Panc1 (cell line): ENCODE data around the gene TMEM43. TPM values are rescaled to one million over a fixed set of nuclear protein-coding genes. Genes with fewer than 3 reads are reported as not detected.

Source experiments
- ATAC-seq: fragments of 200-7000 bp; cut with Tn5 transposase; 2 replicates; pipeline ENCODE4 v1.9.1; 2020; ENCODE audit warnings: mild to moderate bottlenecking, moderate library complexity
- BruUV-seq: library from RNA; stranded (reverse); fragments of 400-500 nt; replicated peaks from 2 replicates; lab custom pipeline; 2021; lab: Mats Ljungman, UMichigan
- CTCF ChIA-PET: fragments of 300-600 bp; sonication (Branson Sonifier 250); formaldehyde crosslinking; loops from one replicate; lab custom pipeline; 2022; ENCODE audit warnings: antibody characterized with exemption; lab: Charles Lee
- POLR2A ChIA-PET: fragments of 300-600 bp; sonication (Branson Sonifier 250); formaldehyde crosslinking; loops from one replicate; lab custom pipeline; 2022; ENCODE audit warnings: antibody characterized with exemption; lab: Charles Lee
- DNase-seq: peaks from one replicate; pipeline ENCODE4 v3.0.0-alpha.2; 2010; ENCODE audit warnings: low read depth, low spot score
- H3K27ac ChIP-seq: 2 replicates; pipeline ENCODE4 v1.5.1; 2011; ENCODE audit warnings: mild to moderate bottlenecking, low read length, inconsistent platforms
- H3K27me3 ChIP-seq: fragments of 200-500 bp; sonication (Bioruptor generic); 2 replicates; pipeline ENCODE4 v1.6.0; 2014; ENCODE audit warnings: low read length, inconsistent platforms; ENCODE audit not compliant: control insufficient read depth, insufficient read depth
- H3K36me3 ChIP-seq: fragments of 200-500 bp; sonication (Bioruptor generic); 2 replicates; pipeline ENCODE4 v1.5.1; 2014; ENCODE audit warnings: inconsistent platforms, mild to moderate bottlenecking, low read length, moderate library complexity; ENCODE audit not compliant: control insufficient read depth, insufficient read depth
- H3K4me1 ChIP-seq: 2 replicates; pipeline ENCODE4 v1.5.1; 2011; ENCODE audit warnings: inconsistent platforms, mild to moderate bottlenecking, low read length, moderate library complexity; ENCODE audit not compliant: control insufficient read depth, insufficient read depth
- H3K4me3 ChIP-seq, 2 experiments: 2 replicates each; pipeline ENCODE4 v1.5.1; 2011 to 2012; ENCODE audit warnings: low read depth in 2 of 2, low read length in 2 of 2, mild to moderate bottlenecking in 2 of 2, inconsistent platforms in 1 of 2, moderate library complexity in 1 of 2
- H3K9me3 ChIP-seq: fragments of 200-500 bp; sonication (Bioruptor generic); 2 replicates; pipeline ENCODE4 v1.5.1; 2014; ENCODE audit warnings: low read depth, mild to moderate bottlenecking, inconsistent platforms, low read length, moderate library complexity; ENCODE audit not compliant: control insufficient read depth, insufficient read depth
- CTCF ChIP-seq: fragments of 450-650 bp; IDR thresholded peaks from 2 replicates; pipeline ENCODE4 v1.5.1; 2017; ENCODE audit warnings: mild to moderate bottlenecking
- POLR2AphosphoS5 ChIP-seq: IDR thresholded peaks from 2 replicates; pipeline ENCODE4 v1.6.1; 2012; ENCODE audit warnings: mild to moderate bottlenecking, low read depth, low read length, moderate library complexity
- REST ChIP-seq, 2 experiments: IDR thresholded peaks; 2 replicates each; pipeline ENCODE4 v1.6.1; 2011 to 2012; ENCODE audit warnings: low read depth in 2 of 2, control low read depth in 1 of 2, low read length in 1 of 2, mild to moderate bottlenecking in 1 of 2, moderate library complexity in 1 of 2; ENCODE audit not compliant: insufficient read depth in 1 of 2
- SIN3A ChIP-seq: IDR thresholded peaks from 2 replicates; pipeline ENCODE4 v1.6.1; 2012; ENCODE audit warnings: low read depth, mild to moderate bottlenecking, low read length, moderate library complexity, borderline replicate concordance; ENCODE audit not compliant: insufficient read depth
- TCF7L2 ChIP-seq: IDR thresholded peaks from 2 replicates; pipeline ENCODE4 v1.6.1; 2011; ENCODE audit warnings: mild to moderate bottlenecking, low read depth, low read length, inconsistent platforms
- in situ Hi-C: cut with HindIII; loops from 2 replicates; pipeline ENCODE4 v1.10.0; 2016; ENCODE audit warnings: low sequenced_read_pairs, low pct_unique_long_range_greater_than_20kb
- intact Hi-C: fragments of 100-400 bp; cut with micrococcal nuclease; formaldehyde crosslinking; loops from one replicate; pipeline ENCODE4 v1.10.0; 2022; ENCODE audit not compliant: unreplicated experiment
- total RNA-seq: library from RNA; stranded (reverse); gene quantifications from one replicate; pipeline ENCODE4 v1.2.1, GENCODE V29; 2021; ENCODE audit not compliant: unreplicated experiment

The TMEM43 gene
- total RNA-seq, 1 experiment from 2014 or later = 51.2 TPM

GRCh38 chr3:14138878-14139655 lies 14.2 kb downstream of the TMEM43 start:
- Histone ChIP-seq H3K4me3 (no peak overlapping the region), H3K27ac (no peak overlapping the region), H3K36me3 (no peaks in the 10 kb centered on the region; the same call in 1 of the 2 replicates), H3K27me3 (no peaks in the 10 kb centered on the region), H3K4me1 (peaks cover 11% of the 10 kb centered on the region), H3K9me3 (no peaks in the 10 kb centered on the region)
- intact Hi-C loops (no loop called here), in situ Hi-C loops (no loop called here)
- ATAC-seq = no peak
- CTCF ChIA-PET = no interaction called here
- BruUV-seq = no TSS peak
- DNase-seq = no peak
- no peak for TF ChIP-seq TCF7L2
- no peak for TF ChIP-seq CTCF
- no peak for TF ChIP-seq SIN3A
- no peak for TF ChIP-seq REST (IDR thresholded peaks at IDR 0.05; ENCODE audit: insufficient read depth in 1 of 2, low read depth in 2 of 2, low read length in 1 of 2)
- no peak for TF ChIP-seq POLR2AphosphoS5
- POLR2A ChIA-PET = no interaction called here

GRCh38 chr3:14139771-14140170 lies 14.9 kb downstream of the TMEM43 start:
- no peak for DNase-seq
- Histone ChIP-seq H3K36me3 (no peaks in the 10 kb centered on the region; the same call in 1 of the 2 replicates), H3K9me3 (no peaks in the 10 kb centered on the region), H3K4me3 (no peak overlapping the region), H3K27me3 (no peaks in the 10 kb centered on the region), H3K4me1 (peaks cover 18% of the 10 kb centered on the region), H3K27ac (no peak overlapping the region)
- ChIA-PET POLR2A (no interaction called here), CTCF (no interaction called here)
- intact Hi-C loops = no loop called here
- in situ Hi-C loops = no loop called here
- no peak for ATAC-seq
- BruUV-seq = no TSS peak
- TF ChIP-seq POLR2AphosphoS5 (no peak), TCF7L2 (no peak), REST (IDR thresholded peaks at IDR 0.05; ENCODE audit: insufficient read depth in 1 of 2, low read depth in 2 of 2, low read length in 1 of 2) (no peak), SIN3A (no peak), CTCF (no peak)
